ENCODE data around the gene CELA3B. TPM values are rescaled to one million over a fixed set of nuclear protein-coding genes. Genes with fewer than 3 reads are reported as not detected.

Gene CELA3B
- total and polyA plus RNA-seq, 2 of the 13 experiments (the other 11 are each of a cell fraction or from before 2014, with no cell fraction given) = 0.34 TPM; not detected in 1

GRCh38 chr1:21950734-21951133 is 26.1 kb upstream of the CELA3B start (continued):
- no peak for TF ChIP-seq ZGPAT (CRISPR knock-in tag; IDR thresholded peaks at IDR 0.05)

GRCh38 chr1:21951226-21951870 is 25.5 kb upstream of the CELA3B start:
- H3K27me3 ChIP-seq (ENCODE audit: control insufficient read depth in 1 of 2, insufficient read depth in 2 of 2, low read length in 2 of 2) = peaks cover 5 to 52% of the 10 kb centered on the region in 2 experiments; a peak in 4 of 5 replicates
- TF ChIP-seq ZNF598 (CRISPR knock-in tag; IDR thresholded peaks at IDR 0.05; ENCODE audit: borderline replicate concordance) = no peak
- TF ChIP-seq IKZF1 (IDR thresholded peaks at IDR 0.05) = no peak
- no peak for TF ChIP-seq BRCA1 (CRISPR knock-in tag; IDR thresholded peaks at IDR 0.05)
- TF ChIP-seq CBX5 (CRISPR knock-in tag; IDR thresholded peaks at IDR 0.05; ENCODE audit: borderline replicate concordance) = no peak
- TF ChIP-seq ZNF564 (CRISPR knock-in tag; IDR thresholded peaks at IDR 0.05) = no peak
- 13% methylated on average over 7 of the region's 12 CpGs for WGBS (ENCODE audit: low lambda C conversion rate)
- intact Hi-C loops (cut with micrococcal nuclease; ENCODE audit: unreplicated experiment) = no loop called here
- H3K36me3 ChIP-seq (replicated peaks in 1 of 2; ENCODE audit: control insufficient read depth in 1 of 2, insufficient read depth in 2 of 2, low read length in 2 of 2) = no peaks in the 10 kb centered on the region
- ChIA-PET CTCF (ENCODE audit: low intra/inter-chr PET ratio, low total read pairs) (no interaction called here), POLR2A (no interaction called here)
- no peak overlapping the region for H3K9ac ChIP-seq (ENCODE audit: insufficient read depth, low read depth, low read length)
- no peak overlapping the region for H3K4me3 ChIP-seq (replicated peaks in 1 of 3; ENCODE audit: insufficient read depth in 1 of 3, low read depth in 2 of 3, low read length in 3 of 3)
- peaks cover 31% of the 10 kb centered on the region for H3K4me1 ChIP-seq (ENCODE audit: insufficient read depth, low read length)
- H2AFZ ChIP-seq (ENCODE audit: low read length) = no peak overlapping the region
- FAIRE-seq (no peak), ATAC-seq (no peak), DNase-seq (ENCODE audit: low spot score) (no peak)
- H3K9me3 ChIP-seq (ENCODE audit: low read length) = no peaks in the 10 kb centered on the region
- no peaks in the 10 kb centered on the region for H4K20me1 ChIP-seq (ENCODE audit: insufficient read depth, low read length)
- H3K4me2 ChIP-seq (ENCODE audit: low read depth, low read length) = no peak overlapping the region
- H3K79me2 ChIP-seq (ENCODE audit: insufficient read depth, low read length) = no peaks in the 10 kb centered on the region
- in situ Hi-C loops (cut with HindIII; ENCODE audit: extremely low pct_ligation_motif_present, low pct_unique_long_range_greater_than_20kb) = no loop called here
- no TSS peak for BruUV-seq (replicated peaks)
- no peak overlapping the region for H3K27ac ChIP-seq (ENCODE audit: extremely low read length, insufficient read depth, low read length)

Data from HepG2 (cell line).